DOHH2 (cell line): ENCODE results near the gene SKIL.

Source experiments
- H3F3A ChIP-seq: fragments of 200-600 bp; sonication (generic), shearing (Covaris generic); 2 replicates; pipeline ENCODE4 v1.6.0; 2016; ENCODE audit warnings: antibody characterized with exemption, mild to moderate bottlenecking; ENCODE audit not compliant: control insufficient read depth, insufficient read depth
- H3K27ac ChIP-seq: fragments of 200-600 bp; sonication (generic); 2 replicates; pipeline ENCODE4 v1.5.1; 2014; ENCODE audit warnings: low read depth, mild to moderate bottlenecking, low read length, moderate library complexity
- H3K27me3 ChIP-seq: fragments of 200-600 bp; sonication (generic); 2 replicates; pipeline ENCODE4 v1.6.1; 2014; ENCODE audit warnings: mild to moderate bottlenecking, low read length, mixed read lengths; ENCODE audit not compliant: control insufficient read depth
- H3K36me3 ChIP-seq: fragments of 200-600 bp; sonication (generic); 2 replicates; pipeline ENCODE4 v1.6.1; 2014; ENCODE audit warnings: mild to moderate bottlenecking, low read length, moderate library complexity, mixed read lengths; ENCODE audit not compliant: control insufficient read depth
- H3K4me1 ChIP-seq: fragments of 200-600 bp; sonication (generic); 2 replicates; pipeline ENCODE4 v1.6.1; 2014; ENCODE audit warnings: mild to moderate bottlenecking, low read length, mixed read lengths; ENCODE audit not compliant: control insufficient read depth
- H3K4me2 ChIP-seq: fragments of 200-600 bp; sonication (generic); 2 replicates; pipeline ENCODE4 v1.6.0; 2014; ENCODE audit warnings: mild to moderate bottlenecking, low read length, moderate library complexity
- H3K4me3 ChIP-seq: fragments of 200-600 bp; sonication (generic); 2 replicates; pipeline ENCODE4 v1.5.1; 2014; ENCODE audit warnings: mild to moderate bottlenecking, low read length, mixed read lengths
- H3K79me2 ChIP-seq: fragments of 200-600 bp; sonication (generic); 2 replicates; pipeline ENCODE4 v1.6.1; 2014; ENCODE audit warnings: mild to moderate bottlenecking, low read length, mixed read lengths; ENCODE audit not compliant: control insufficient read depth
- H3K9me2 ChIP-seq: fragments of 200-600 bp; sonication (generic); replicated peaks from 2 replicates; pipeline ENCODE4 v1.6.1; 2014; ENCODE audit warnings: mild to moderate bottlenecking, low read length, mixed read lengths; ENCODE audit not compliant: control insufficient read depth
- H3K9me3 ChIP-seq: fragments of 200-600 bp; sonication (generic); 2 replicates; pipeline ENCODE4 v1.6.1; 2014; ENCODE audit warnings: antibody characterized with exemption, low read length, mixed read lengths; ENCODE audit not compliant: control insufficient read depth, insufficient read depth
- H4K20me1 ChIP-seq: fragments of 200-600 bp; sonication (generic); 2 replicates; pipeline ENCODE4 v1.6.0; 2014; ENCODE audit warnings: low read depth, mild to moderate bottlenecking, antibody characterized with exemption, low read length, moderate library complexity; ENCODE audit not compliant: control insufficient read depth, insufficient read depth
- EZH2phosphoT487 ChIP-seq: fragments of 200-600 bp; sonication (generic); IDR thresholded peaks from 2 replicates; pipeline ENCODE4 v1.6.1; 2017; ENCODE audit warnings: borderline replicate concordance, mild to moderate bottlenecking, antibody characterized with exemption, low read length, moderate library complexity, mixed read lengths
- TF ChIP-seq, protein P1 (sequence below): fragments of 200-600 bp; sonication (generic); IDR thresholded peaks from one replicate; pipeline ENCODE4 v1.5.1; 2014; ENCODE audit warnings: antibody characterized with exemption, mild to moderate bottlenecking, low read depth, low read length; ENCODE audit not compliant: poor library complexity, severe bottlenecking

The SKIL gene

DNA sequence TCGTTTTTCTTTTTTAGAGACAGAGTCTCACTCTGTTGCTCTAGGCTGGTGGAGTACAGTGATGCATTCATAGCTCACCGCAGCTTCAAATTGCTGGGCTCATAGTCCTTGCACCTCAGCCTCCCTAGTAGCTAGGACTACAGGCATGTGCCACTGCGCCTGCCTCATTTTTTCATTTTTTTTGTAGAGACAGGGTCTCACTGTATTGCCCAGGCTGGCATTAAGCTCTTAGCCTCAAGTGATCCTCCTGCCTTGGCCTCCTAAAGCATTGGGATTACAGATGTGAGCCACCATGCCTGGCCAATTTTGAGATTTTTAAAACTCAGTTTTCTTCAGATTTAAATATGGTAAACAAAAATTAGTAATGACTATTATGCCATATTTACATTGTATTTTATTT is 29.0 kb downstream of the SKIL start:
- no peak overlapping the region for H3K4me2 ChIP-seq
- H3K9me3 ChIP-seq = no peaks in the 10 kb centered on the region
- H3K36me3 ChIP-seq = peaks cover 71% of the 10 kb centered on the region
- TF ChIP-seq, protein P1, sequence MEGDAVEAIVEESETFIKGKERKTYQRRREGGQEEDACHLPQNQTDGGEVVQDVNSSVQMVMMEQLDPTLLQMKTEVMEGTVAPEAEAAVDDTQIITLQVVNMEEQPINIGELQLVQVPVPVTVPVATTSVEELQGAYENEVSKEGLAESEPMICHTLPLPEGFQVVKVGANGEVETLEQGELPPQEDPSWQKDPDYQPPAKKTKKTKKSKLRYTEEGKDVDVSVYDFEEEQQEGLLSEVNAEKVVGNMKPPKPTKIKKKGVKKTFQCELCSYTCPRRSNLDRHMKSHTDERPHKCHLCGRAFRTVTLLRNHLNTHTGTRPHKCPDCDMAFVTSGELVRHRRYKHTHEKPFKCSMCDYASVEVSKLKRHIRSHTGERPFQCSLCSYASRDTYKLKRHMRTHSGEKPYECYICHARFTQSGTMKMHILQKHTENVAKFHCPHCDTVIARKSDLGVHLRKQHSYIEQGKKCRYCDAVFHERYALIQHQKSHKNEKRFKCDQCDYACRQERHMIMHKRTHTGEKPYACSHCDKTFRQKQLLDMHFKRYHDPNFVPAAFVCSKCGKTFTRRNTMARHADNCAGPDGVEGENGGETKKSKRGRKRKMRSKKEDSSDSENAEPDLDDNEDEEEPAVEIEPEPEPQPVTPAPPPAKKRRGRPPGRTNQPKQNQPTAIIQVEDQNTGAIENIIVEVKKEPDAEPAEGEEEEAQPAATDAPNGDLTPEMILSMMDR = no peak
- no peak for TF ChIP-seq EZH2phosphoT487
- peaks cover 28% of the 10 kb centered on the region for H3K79me2 ChIP-seq
- no peak overlapping the region for H3K27ac ChIP-seq
- H4K20me1 ChIP-seq = no peaks in the 10 kb centered on the region
- no peak overlapping the region for H3K4me3 ChIP-seq
- H3K4me1 ChIP-seq = no peaks in the 10 kb centered on the region
- no peaks in the 10 kb centered on the region for H3K9me2 ChIP-seq
- H3F3A ChIP-seq = peaks cover 4% of the 10 kb centered on the region; the same call in 1 of the 2 replicates
- H3K27me3 ChIP-seq = no peaks in the 10 kb centered on the region

DNA sequence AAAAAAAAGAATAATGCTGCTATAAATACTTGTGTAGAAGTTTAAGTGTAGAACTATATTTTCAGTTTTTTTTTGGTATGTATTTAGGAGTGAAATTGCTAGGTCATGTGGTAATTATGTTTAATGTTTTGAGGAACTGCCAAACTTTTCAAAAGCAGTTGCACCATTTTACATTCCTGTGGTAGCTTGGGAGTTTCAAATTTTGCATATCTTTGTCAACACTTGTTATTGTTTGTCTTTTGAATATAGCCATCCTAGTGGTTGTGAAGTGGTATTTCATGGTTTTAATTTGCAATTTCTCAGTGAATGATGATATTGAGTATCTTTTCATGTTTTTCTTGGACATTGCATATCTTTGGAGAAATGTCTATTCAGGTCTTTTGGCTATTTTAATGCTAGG is 30.4 kb downstream of the SKIL start:
- Histone ChIP-seq H3K27ac (no peak overlapping the region), H3K4me3 (no peak overlapping the region), H3K79me2 (peaks cover 28% of the 10 kb centered on the region), H3K27me3 (no peaks in the 10 kb centered on the region), H3K4me2 (no peak overlapping the region), H3K36me3 (peaks cover 78% of the 10 kb centered on the region), H3F3A (peaks cover 4% of the 10 kb centered on the region; the same call in 1 of the 2 replicates), H3K4me1 (no peaks in the 10 kb centered on the region), H4K20me1 (no peaks in the 10 kb centered on the region), H3K9me2 (no peaks in the 10 kb centered on the region), H3K9me3 (no peaks in the 10 kb centered on the region)
- no peak for TF ChIP-seq EZH2phosphoT487
- TF ChIP-seq, protein P1 = no peak

DNA sequence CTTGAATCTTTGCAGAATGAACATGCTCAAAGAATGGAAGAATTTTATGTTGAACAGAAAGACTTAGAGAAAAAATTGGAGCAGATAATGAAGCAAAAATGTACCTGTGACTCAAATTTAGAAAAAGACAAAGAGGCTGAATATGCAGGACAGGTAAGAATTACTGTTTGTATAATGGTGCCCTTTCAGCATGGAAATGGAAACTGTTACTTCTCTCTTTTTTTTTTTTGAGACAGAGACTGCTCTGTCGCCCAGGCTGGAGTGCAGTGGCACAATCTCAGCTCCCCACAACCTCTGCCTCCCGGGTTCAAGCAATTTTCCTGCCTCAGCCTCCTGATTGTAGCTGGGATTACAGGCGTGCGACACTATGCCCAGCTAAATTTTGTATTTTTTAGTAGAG is 33.6 kb downstream of the SKIL start:
- H3K4me1 ChIP-seq = no peaks in the 10 kb centered on the region
- H3K9me3 ChIP-seq = no peaks in the 10 kb centered on the region
- H3K79me2 ChIP-seq = peaks cover 16% of the 10 kb centered on the region
- peaks cover 65% of the 10 kb centered on the region for H3K36me3 ChIP-seq
- H3K4me3 ChIP-seq = no peak overlapping the region
- H3F3A ChIP-seq = peaks cover 16% of the 10 kb centered on the region; the same call in 1 of the 2 replicates
- H3K9me2 ChIP-seq = no peaks in the 10 kb centered on the region
- no peak overlapping the region for H3K27ac ChIP-seq
- no peak overlapping the region for H3K4me2 ChIP-seq
- TF ChIP-seq, protein P1 = no peak
- TF ChIP-seq EZH2phosphoT487 = no peak
- H4K20me1 ChIP-seq = no peaks in the 10 kb centered on the region
- H3K27me3 ChIP-seq = no peaks in the 10 kb centered on the region

DNA sequence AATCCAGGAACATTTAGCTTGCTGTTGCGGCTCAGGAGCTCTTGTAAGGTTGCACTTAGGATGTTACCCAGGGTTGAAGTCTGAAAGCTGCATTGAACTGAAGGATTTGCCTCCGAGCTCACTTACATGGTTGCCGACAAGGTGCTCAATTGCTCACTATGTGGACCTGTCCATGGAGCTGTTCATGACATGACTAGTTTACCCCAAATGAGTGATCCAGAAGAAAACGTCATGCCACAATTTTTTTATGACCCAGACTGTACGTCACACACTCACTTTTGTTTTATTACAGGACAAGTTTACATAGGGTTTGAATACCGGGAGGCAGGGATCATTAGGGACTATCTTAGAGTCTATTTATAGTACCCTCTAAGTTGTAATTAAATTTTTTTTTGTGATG is 40.2 kb downstream of the SKIL start:
- no peak overlapping the region for H3K27ac ChIP-seq
- no peaks in the 10 kb centered on the region for H3K79me2 ChIP-seq
- H4K20me1 ChIP-seq = no peaks in the 10 kb centered on the region
- peaks cover 15% of the 10 kb centered on the region for H3K36me3 ChIP-seq
- no peaks in the 10 kb centered on the region for H3K27me3 ChIP-seq
- peaks cover 20% of the 10 kb centered on the region for H3F3A ChIP-seq
- TF ChIP-seq, protein P1 = no peak
- TF ChIP-seq EZH2phosphoT487 = no peak
- no peak overlapping the region for H3K4me3 ChIP-seq
- no peaks in the 10 kb centered on the region for H3K9me3 ChIP-seq
- H3K4me2 ChIP-seq = no peak overlapping the region
- H3K4me1 ChIP-seq = peaks cover 5% of the 10 kb centered on the region
- H3K9me2 ChIP-seq = no peaks in the 10 kb centered on the region
